Keratinocyte (primary cell): ENCODE measurements around the gene RELT.

ENCODE experiments used
- CTCF ChIP-seq, 3 experiments: IDR thresholded peaks in 1 of 3; conservative IDR thresholded peaks in 1 of 3; optimal IDR thresholded peaks in 1 of 3; 2 replicates in 2 of 3; 3 replicates in 1 of 3; pipeline versions ENCODE3 to v1.5.1; 2011; ENCODE audit warnings: low read length in 3 of 3, mild to moderate bottlenecking in 3 of 3, moderate library complexity in 2 of 3, control low read depth in 1 of 3, inconsistent platforms in 1 of 3; ENCODE audit not compliant: insufficient read depth in 2 of 3; ENCODE audit errors: extremely low read depth in 1 of 3
- EZH2 ChIP-seq: IDR thresholded peaks from one replicate; pipeline ENCODE4 v1.6.1; 2012; ENCODE audit warnings: inconsistent platforms, mild to moderate bottlenecking, low read length, moderate library complexity

GRCh38 chr11:73382183-73382582, 6.0 kb downstream of the RELT start:
- TF ChIP-seq EZH2: no peak
- TF ChIP-seq CTCF (optimal IDR thresholded peaks at IDR 0.05 in 1 of 3, IDR thresholded peaks at IDR 0.05 in 1 of 3, conservative IDR thresholded peaks at IDR 0.05 in 1 of 3; ENCODE audit: extremely low read depth in 1 of 3, insufficient read depth in 2 of 3, low read length in 3 of 3): no peak
